ENCODE measurements around the gene CEPT1.
"Not testable (repeated sequence)": the region's sequence is repeated elsewhere in the genome, so short reads cannot be mapped to it uniquely, and the experiment has no call there.

CEPT1 gene

DNA sequence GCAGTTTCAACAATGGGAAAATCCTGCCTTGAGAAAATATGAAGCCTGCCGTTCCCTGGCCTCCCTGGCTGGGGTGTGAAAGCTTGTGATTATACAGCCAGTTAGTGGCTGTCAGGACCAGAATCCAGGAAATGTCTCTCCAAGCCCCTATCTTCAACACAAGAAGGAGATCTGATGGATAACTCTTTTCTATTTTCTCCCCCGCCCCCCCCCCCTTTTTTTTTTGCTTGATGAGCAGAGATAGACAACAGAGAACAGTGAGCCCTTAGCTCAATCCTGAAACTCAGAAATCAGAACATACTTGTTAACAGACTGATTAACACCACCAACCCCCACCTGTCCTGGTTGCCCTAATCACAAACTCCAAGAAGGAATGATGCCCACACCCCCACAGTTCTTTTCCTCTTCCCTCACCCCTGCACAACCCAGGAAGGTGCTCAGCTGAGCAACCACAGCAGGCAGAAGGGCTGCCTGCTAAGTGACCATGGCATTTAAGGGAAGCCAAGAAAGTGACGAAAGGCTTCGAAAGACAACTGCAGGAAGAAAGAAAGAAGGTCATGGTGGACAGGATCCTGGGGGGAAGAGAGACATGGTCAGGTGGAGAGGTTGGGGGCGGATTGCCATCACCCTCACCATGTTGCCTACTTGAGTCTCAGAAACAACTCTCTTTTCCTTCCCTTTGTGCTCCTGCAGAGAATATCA is 72.8 kb downstream of the CEPT1 start:
- no peak for DNase-seq

- no peak for DNase-seq
These were observed 73.4 kb downstream of the CEPT1 start for GRCh38 chr1:111213412-111213811.

DNA sequence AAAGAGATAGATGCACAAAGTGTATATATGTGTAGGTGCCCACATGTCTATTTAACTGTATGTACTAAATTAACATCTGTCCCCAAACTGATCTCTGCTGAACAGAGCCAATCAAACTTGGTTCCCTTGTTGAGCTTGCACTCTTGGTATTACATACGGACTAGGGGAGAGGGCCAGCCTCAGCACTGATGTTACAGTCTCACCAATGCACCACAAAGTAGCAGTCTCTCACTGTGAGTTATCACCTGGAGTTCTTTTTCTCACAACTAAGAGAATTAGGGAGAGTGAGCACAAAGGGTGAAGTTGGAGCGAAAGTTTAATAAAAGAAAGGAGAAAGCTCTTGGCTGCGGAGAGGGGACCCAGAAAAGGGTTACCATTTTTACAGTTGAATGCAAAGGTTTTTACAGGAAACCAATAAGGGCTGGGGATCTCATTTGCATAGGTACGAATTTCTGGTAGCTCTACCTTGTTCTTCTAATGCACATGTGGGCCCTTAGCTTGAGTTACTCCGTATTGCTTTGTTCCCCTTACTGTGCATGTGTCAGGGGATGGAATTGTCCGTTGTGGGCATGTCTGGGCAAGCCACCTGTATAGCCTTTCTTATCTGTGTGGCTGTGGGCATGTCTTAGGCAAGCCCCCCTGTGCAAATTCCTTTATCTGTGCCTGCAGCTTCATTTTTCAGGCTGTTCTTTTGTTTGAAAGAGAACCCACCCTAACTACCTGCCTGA is 74.2 kb downstream of the CEPT1 start:
- DNase-seq: no peak

- DNase-seq: peak in 3 of 4 experiments; percentile 21 to 35 (median 33)
These were observed 74.9 kb downstream of the CEPT1 start for GRCh38 chr1:111214884-111215283.

DNA sequence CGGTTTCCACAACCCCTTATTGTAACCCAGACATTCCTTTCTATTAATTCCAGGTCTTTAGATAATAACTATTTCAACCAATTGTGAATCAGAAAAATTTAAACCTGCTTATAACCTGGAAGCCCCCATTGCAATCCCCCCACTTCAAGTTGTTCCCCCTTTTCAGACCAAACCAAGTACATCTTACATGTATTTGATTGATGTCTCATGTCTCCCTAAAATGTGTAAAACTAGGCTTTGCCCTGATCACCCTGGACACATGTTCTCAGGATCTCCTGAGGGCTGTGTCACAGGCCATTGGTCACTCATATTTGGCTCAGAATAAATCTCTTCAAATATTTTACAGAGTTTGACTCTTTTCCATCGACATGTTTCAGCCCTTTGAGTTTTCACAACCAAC is 75.3 kb downstream of the CEPT1 start:
- not testable (repeated sequence) for DNase-seq

- DNase-seq: no peak
These were observed 76.7 kb downstream of the CEPT1 start for GRCh38 chr1:111216751-111217150.

DNA sequence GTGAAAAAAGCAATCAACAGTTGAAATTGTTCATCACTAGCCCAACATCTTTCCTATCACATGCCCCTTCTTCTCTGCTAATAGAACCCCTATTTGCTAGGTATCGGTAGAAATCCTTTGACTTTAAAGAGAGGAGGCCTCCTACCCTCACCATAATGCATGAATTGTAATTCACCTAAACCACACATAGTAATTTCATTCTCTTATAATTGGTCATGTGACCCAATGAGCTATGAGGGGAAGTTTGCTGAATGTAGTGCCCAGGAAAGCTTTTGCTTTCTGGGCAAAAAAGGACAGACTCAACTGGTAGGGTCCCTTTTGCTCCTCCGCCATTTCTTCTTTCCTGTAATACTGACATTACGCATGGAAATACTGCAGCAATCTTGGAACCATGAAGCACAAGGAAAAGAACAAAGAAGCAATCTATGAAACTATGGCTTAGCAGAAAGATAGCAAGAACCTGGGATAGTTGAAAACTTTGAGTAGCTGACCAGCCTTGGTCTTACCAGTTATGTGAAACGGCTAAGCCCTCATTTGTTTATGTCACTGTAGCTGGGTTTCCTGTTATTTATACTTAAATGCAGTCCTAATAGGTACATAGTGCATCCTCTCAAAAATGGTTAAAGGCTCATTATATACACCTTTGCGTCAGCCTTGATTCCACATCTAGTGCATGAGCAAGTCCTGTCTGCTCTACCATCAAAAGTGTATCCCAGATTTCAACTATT is 77.3 kb downstream of the CEPT1 start:
- no peak for DNase-seq

- no peak for DNase-seq
These were observed 78.9 kb downstream of the CEPT1 start for GRCh38 chr1:111218701-111219556.

- no peak for DNase-seq
These were observed 79.7 kb downstream of the CEPT1 start for GRCh38 chr1:111219557-111220286.

DNA sequence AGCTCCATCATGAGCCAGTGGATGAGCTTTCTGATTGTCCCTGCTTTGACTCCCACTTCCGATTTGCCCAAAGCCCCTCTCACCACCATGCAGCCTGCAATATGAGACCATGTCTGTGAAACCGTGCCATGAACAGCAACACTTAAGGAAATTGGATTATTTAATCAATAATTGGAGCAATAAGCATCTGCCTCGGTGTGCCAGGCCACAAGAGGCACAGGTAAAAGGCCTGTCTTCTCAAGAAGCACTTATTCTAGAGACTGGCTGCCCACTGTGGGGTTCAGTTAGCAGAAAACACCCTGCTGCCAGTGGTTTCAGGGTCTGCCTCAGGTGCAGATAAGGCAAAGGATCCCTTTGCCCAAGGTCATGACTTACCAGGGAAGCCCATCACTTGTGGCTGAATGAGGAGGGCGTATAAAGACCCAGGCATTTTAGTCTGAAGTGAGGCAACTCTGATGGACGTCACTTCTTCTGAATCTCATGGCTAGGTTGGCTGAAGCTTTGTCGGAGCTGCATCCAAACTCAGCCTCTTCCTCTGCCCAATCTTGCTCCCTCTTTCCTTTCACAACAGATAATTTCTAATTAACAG is 80.4 kb downstream of the CEPT1 start:
- DNase-seq: no peak

DNA sequence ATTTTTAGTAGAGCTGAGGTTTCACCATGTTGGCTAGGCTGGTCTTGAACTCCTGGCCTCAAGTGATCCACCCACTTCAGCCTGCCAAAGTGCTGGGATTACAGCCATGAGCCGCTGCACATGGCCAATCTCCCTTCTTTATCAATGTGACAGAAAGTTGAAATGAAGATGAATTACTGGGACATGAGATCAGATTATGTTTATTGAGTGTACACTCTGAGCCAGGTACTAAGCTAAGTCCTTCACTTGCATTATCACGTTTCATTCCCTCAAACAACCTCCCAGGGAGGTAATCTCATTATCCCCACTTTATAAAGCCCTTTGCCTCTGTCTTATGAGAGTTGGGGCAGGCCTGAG is 81.2 kb downstream of the CEPT1 start:
- no peak for DNase-seq

- peak in 1 of 4 experiments; percentile 26 for DNase-seq
These were observed 81.7 kb downstream of the CEPT1 start for GRCh38 chr1:111221633-111222291.

DNA sequence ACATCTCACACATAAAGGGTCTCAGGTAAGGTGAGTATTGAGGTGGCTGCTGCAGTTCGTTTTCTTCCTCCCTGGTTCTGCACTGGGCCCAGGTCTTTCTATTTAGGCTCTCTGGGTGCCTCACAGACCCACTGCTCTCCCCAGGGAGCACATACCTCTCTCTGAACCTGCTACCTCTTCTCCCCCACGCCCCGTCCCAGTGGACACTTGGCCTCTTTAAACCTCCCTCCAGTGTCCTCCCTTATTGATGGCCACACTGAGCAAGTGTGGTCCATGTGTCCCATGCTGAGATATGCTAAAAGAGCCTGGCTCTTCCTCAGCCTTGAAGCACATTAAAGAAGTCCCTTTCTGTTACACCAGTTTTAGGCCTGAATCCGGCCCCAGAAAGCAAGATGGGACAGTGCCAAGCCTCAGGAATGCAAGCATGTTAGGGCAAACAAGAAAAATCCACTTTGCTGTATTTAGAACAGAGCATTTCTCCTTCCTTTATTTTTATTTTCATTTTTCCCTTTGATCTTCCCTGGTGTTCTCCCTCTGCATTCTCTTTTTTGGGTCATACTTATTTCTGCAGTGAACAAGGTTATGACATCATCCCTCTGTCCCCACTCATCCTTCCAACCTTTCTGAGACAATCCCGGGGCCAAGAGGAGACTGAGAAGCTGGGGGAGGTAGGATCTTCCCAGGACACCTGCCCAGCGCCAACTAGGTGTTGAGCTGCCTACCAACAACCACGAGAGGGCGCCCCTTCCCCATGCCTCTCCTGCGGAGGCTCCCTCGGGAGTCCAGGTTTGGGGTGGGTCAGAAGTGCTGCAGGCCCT is 82.5 kb downstream of the CEPT1 start:
- peak; percentile 44 to 67 (median 50) for DNase-seq

DNA sequence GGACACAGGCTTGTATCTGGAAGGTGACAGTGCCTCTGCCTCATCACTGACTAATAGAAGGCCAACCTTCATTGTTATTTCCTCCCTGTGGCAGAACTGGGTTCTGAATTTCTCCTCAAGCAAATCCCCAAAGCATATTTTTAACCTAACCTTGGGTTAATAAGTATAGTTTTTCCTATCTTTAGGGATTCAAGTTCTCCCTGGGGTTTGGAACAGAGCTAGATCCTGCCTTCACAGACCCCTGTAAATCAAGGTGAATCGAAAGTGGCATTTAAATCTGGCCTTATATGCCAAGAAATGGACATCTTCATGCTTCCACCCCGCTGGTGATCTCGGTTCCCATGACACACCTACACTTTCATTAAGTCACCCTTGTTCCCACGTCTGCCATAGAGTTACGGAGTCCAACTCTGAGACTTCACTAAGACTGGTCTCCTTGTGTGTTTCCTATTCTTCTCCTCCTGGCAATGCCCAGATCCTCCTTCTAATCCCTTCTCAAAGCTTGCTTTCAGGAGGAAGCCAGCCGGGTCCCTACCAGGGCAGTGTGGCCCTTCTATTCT is 83.2 kb downstream of the CEPT1 start:
- no peak for DNase-seq

DNA sequence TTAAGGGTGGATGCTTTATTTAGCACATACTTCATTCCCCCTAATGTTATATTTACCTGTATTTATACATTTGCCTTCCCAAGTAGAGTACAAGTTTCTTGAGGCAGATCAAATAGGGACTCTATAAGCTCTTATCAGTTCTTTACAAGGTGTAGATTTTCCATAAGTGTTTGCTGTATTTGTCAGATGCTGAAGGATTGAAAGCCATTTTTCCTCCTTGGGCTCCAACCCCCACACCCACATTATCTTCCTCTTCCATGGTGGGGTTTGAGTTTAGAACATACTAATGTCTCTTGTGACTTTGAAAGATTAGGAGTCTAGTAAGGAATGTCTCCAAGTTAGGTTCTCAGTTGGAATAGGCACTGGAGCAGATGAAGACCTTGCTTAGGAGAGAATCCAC is 85.1 kb downstream of the CEPT1 start:
- no peak for DNase-seq

DNA sequence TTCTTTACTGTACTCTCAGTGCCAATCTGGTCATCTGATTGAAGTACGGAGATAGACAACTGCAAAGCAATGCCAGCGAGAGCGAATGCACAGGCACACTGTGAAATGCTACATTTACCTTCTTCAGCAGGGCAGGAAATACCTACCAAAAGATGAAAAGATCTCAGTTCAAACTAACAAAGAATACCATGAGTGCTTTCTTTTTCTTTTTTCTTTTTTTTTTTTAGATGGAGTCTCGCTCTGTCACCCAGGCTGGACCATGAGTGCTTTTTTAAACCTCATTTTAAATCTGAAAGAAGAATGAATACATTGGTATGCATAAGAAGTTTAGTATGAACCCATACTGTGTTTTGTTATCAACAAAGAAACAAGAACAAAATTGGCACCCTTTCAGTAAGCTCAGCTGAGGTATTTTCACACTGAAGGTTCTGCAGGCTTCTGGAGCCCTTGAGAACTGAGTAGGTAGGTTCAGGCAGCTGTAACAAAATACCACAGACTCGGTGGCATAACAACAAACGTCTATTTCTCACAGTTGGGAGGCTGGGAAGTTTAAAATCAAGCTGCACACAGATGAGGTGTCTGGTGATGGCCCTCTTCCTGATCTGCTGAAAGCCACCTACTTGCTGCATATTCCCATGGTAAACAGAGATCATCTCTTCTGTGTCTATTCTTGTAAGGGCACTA is 85.8 kb downstream of the CEPT1 start:
- no peak for DNase-seq

GRCh38 chr1:111227434-111227833 is 87.4 kb downstream of the CEPT1 start, which contains the start of gene CHI3L2:
Gene CHI3L2, plus strand, starts transcription at chr1:111227713. Its CDS starts 17 bp downstream, at chr1:111227730.
- DNase-seq: no peak

DNA sequence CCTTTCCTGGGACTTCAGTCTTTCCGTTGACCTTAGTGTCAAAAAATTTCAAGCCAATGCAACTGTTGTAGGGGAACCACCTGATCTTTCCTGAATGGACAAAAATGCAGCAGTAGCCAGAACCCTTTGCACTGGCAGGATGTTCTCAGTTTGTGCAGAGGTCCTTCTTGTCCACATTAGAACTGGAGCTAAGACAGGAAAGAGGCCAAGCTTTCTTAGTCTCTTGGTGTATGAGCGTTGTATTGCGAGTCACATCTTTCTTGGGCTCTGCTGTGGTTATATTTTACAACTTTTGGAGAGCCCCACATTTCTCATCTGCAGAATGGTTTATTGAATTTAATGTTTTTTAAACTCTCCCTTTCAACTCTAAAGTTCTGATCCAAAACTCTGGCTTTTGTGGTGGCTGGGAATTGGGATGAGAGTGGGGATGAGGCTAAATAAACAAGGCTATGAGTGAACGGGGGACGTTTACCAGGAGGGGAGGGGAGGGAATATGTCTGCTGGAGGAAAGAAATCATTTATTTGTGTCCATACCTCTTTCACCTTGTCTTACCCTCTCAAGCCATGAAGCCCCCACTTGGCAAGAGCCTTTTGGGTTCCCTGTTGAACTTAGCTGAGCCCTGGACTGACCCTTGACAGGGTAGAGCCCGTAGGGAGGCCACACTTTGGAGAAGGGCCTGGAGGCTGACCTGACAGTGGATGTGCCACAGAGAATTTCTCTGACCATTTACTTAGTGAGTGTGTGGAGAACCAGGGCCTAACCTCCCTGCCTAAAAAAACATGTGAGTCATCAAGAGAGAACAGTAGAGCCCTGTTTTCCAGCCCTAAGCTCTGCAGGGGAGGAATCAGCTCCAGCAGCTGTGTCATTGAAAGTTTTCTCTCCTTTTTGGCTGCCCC is 88.1 kb downstream of the CEPT1 start:
- DNase-seq: no peak

Data from activated CD4-positive, CD25-positive, alpha-beta regulatory T cell (primary cell).